Liver (tissue), 3 donors: ENCODE results near the gene ILKAP.

ENCODE experiments used
- JUND ChIP-seq, 2 donors: IDR thresholded peaks; 2 replicates each; pipeline ENCODE4 v1.6.1; 2016; ENCODE audit warnings: antibody characterized with exemption in 2 of 2
- NR2F2 ChIP-seq: IDR thresholded peaks from 2 replicates; pipeline ENCODE4 v1.6.1; 2016; ENCODE audit warnings: antibody characterized with exemption
- RAD21 ChIP-seq, 2 donors: IDR thresholded peaks; 2 replicates each; pipeline ENCODE4 v1.6.1; 2016; ENCODE audit warnings: antibody characterized with exemption in 2 of 2, mild to moderate bottlenecking in 2 of 2
- TF ChIP-seq, protein P1 (sequence below): fragments of 150-350 bp; IDR thresholded peaks from 2 replicates; pipeline ENCODE4 v1.5.1; 2017; ENCODE audit warnings: improper control_type of control experiment, low read depth, low read length; ENCODE audit not compliant: missing input control
- TF ChIP-seq, protein P2 (sequence below): IDR thresholded peaks from 2 replicates; pipeline ENCODE4 v1.6.1; 2016; ENCODE audit warnings: antibody characterized with exemption
- TF ChIP-seq, protein P3 (sequence below): IDR thresholded peaks from 2 replicates; pipeline ENCODE4 v1.6.1; 2016; ENCODE audit warnings: antibody characterized with exemption, mild to moderate bottlenecking
- donor health status: healthy.
- donor health status: healthy.

DNA sequence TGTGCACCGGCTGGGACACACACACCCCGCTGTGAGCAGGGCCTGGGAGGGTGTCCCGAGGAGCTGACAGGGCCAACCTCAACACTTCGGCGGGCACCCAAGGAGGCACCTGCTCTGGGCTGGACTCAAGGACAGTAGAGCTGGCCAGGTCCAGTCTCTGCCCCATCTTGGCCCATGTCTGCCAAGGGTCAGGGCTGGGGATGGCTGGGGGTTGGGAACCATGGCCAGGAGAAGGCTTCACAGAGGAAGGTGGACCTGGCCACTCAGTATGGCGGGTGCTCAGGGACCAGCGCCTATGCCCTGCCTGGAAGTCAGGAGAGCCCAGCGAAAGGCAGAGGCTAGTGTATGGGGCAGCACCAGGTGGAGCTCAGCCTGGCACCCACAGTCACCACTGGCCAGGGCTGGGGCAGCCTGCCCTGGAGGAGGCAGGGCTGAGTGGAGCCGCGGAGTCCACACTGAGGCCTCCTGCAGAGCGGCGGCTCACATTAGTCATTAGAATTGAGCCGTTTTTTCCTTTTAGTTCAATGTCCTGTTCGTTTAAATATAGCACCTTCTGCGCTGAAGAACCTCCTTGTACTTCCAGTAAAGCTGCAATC, 40.6 kb downstream of the ILKAP start:
- TF ChIP-seq, protein P1, sequence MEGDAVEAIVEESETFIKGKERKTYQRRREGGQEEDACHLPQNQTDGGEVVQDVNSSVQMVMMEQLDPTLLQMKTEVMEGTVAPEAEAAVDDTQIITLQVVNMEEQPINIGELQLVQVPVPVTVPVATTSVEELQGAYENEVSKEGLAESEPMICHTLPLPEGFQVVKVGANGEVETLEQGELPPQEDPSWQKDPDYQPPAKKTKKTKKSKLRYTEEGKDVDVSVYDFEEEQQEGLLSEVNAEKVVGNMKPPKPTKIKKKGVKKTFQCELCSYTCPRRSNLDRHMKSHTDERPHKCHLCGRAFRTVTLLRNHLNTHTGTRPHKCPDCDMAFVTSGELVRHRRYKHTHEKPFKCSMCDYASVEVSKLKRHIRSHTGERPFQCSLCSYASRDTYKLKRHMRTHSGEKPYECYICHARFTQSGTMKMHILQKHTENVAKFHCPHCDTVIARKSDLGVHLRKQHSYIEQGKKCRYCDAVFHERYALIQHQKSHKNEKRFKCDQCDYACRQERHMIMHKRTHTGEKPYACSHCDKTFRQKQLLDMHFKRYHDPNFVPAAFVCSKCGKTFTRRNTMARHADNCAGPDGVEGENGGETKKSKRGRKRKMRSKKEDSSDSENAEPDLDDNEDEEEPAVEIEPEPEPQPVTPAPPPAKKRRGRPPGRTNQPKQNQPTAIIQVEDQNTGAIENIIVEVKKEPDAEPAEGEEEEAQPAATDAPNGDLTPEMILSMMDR = no peak
- TF ChIP-seq RAD21 (IDR thresholded peaks at IDR 0.05) = no peak
- TF ChIP-seq, protein P2, sequence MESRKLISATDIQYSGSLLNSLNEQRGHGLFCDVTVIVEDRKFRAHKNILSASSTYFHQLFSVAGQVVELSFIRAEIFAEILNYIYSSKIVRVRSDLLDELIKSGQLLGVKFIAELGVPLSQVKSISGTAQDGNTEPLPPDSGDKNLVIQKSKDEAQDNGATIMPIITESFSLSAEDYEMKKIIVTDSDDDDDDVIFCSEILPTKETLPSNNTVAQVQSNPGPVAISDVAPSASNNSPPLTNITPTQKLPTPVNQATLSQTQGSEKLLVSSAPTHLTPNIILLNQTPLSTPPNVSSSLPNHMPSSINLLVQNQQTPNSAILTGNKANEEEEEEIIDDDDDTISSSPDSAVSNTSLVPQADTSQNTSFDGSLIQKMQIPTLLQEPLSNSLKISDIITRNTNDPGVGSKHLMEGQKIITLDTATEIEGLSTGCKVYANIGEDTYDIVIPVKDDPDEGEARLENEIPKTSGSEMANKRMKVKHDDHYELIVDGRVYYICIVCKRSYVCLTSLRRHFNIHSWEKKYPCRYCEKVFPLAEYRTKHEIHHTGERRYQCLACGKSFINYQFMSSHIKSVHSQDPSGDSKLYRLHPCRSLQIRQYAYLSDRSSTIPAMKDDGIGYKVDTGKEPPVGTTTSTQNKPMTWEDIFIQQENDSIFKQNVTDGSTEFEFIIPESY = no peak
- no peak for TF ChIP-seq JUND (IDR thresholded peaks at IDR 0.05)
- TF ChIP-seq NR2F2 = no peak
- TF ChIP-seq, protein P3, sequence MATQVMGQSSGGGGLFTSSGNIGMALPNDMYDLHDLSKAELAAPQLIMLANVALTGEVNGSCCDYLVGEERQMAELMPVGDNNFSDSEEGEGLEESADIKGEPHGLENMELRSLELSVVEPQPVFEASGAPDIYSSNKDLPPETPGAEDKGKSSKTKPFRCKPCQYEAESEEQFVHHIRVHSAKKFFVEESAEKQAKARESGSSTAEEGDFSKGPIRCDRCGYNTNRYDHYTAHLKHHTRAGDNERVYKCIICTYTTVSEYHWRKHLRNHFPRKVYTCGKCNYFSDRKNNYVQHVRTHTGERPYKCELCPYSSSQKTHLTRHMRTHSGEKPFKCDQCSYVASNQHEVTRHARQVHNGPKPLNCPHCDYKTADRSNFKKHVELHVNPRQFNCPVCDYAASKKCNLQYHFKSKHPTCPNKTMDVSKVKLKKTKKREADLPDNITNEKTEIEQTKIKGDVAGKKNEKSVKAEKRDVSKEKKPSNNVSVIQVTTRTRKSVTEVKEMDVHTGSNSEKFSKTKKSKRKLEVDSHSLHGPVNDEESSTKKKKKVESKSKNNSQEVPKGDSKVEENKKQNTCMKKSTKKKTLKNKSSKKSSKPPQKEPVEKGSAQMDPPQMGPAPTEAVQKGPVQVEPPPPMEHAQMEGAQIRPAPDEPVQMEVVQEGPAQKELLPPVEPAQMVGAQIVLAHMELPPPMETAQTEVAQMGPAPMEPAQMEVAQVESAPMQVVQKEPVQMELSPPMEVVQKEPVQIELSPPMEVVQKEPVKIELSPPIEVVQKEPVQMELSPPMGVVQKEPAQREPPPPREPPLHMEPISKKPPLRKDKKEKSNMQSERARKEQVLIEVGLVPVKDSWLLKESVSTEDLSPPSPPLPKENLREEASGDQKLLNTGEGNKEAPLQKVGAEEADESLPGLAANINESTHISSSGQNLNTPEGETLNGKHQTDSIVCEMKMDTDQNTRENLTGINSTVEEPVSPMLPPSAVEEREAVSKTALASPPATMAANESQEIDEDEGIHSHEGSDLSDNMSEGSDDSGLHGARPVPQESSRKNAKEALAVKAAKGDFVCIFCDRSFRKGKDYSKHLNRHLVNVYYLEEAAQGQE = no peak
